Natural killer cell (primary cell): Measurements from ENCODE around the gene FRYL. TPM values are rescaled to one million over a fixed set of nuclear protein-coding genes. Genes with fewer than 3 reads are reported as not detected.

ENCODE experiments used
- ATAC-seq, 3 donors: fragments of 150-1000 bp in 2 of 3; fragments of 200-7000 bp in 1 of 3; cut with Tn5 transposase; 1 replicate in 1 of 3; 2 replicates in 2 of 3; pipeline ENCODE4 v1.10.0; 2021; ENCODE audit warnings: mild to moderate bottlenecking in 2 of 3, moderate library complexity in 2 of 3
- DNase-seq, 2 donors: peaks; one replicate each; pipeline versions ENCODE4 v3.0.0 to v3.0.0-alpha.2; 2013 to 2021; ENCODE audit warnings: mixed read lengths in 1 of 2
- H3K27ac ChIP-seq: one replicate; pipeline ENCODE4 v1.5.1; 2013; ENCODE audit warnings: mild to moderate bottlenecking, low read length
- H3K27me3 ChIP-seq: one replicate; pipeline ENCODE4 v1.6.1; 2013; ENCODE audit warnings: low read length; ENCODE audit not compliant: control insufficient read depth, insufficient read depth
- H3K36me3 ChIP-seq: one replicate; pipeline ENCODE4 v1.6.1; 2013; ENCODE audit warnings: low read length; ENCODE audit not compliant: control insufficient read depth, insufficient read depth
- H3K4me1 ChIP-seq: one replicate; pipeline ENCODE4 v1.6.1; 2013; ENCODE audit warnings: low read length; ENCODE audit not compliant: control insufficient read depth, insufficient read depth
- H3K4me3 ChIP-seq: one replicate; pipeline ENCODE4 v1.5.1; 2013; ENCODE audit warnings: low read length
- H3K9me3 ChIP-seq: one replicate; pipeline ENCODE4 v1.6.1; 2013; ENCODE audit warnings: low read length; ENCODE audit not compliant: control insufficient read depth, insufficient read depth
- H3K27ac Mint-ChIP-seq, 2 donors: one replicate each; pipeline ENCODE4 v1.8.0; 2022; ENCODE audit warnings: mild to moderate bottlenecking in 2 of 2, mixed read lengths in 2 of 2, moderate library complexity in 1 of 2
- H3K27me3 Mint-ChIP-seq, 2 donors: one replicate each; pipeline ENCODE4 v1.8.0; 2022; ENCODE audit warnings: low read depth in 2 of 2, mixed read lengths in 2 of 2
- H3K36me3 Mint-ChIP-seq: one replicate; pipeline ENCODE4 v1.8.0; 2022; ENCODE audit warnings: mixed read lengths
- H3K4me1 Mint-ChIP-seq, 2 donors: one replicate each; pipeline ENCODE4 v1.8.0; 2022; ENCODE audit warnings: mixed read lengths in 2 of 2
- H3K4me3 Mint-ChIP-seq: one replicate; pipeline ENCODE4 v1.8.0; 2022; ENCODE audit warnings: mild to moderate bottlenecking, moderate library complexity, mixed read lengths
- H3K9me3 Mint-ChIP-seq, 2 donors: one replicate each; pipeline ENCODE4 v1.8.0; 2022; ENCODE audit warnings: mixed read lengths in 2 of 2
- WGBS: methylation state at CpG from one replicate; pipeline ENCODE4 v1.1.7; 2013; ENCODE audit warnings: missing lambda C conversion rate; ENCODE audit not compliant: insufficient coverage; 5-methylcytosine and 5-hydroxymethylcytosine counted together
- intact Hi-C: fragments of 100-400 bp; cut with micrococcal nuclease; formaldehyde crosslinking; loops from one replicate; pipeline ENCODE4 v1.14.2; 2022
- total RNA-seq, 4 donors: library from RNA; stranded (reverse); fragments of 120-200 nt in 1 of 4; gene quantifications; one replicate each; pipeline versions ENCODE4 v1.2.3 to v1.2.4, GENCODE V29; 2013 to 2022
- TF ChIP-seq, protein P1 (sequence below): fragments of 200-600 bp; IDR thresholded peaks from one replicate; pipeline ENCODE4 v1.8.0; 2022; ENCODE audit warnings: antibody characterized with exemption

The FRYL gene
- total RNA-seq, 3 donors from 2014 or later (not counting 1 experiment from before 2014, with no cell fraction given): 143 to 181 (median 146) TPM

DNA sequence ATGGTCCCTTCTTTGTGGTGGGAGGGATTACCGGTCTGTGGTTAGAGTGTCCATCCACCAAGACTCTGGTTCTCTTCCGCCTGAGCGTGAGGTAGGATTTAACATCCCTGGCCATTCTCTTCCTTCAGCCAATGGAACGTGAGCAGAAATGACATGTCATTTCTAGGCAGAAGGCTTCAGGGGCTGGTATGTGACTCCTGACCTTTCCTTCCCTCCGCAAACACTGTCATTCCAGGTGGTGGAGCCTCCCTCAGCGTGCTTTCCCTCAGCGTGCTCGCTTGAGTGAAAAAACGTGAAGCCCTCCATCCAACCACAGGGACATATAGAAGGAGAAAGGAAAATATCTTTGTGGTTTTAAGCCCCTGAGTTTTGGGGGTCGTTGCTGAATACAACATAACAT is 330.9 kb downstream of the FRYL start:
- intact Hi-C loops: loop anchor here (5.0 kb wide), 1 partner anchor 513 kb away; no protein-coding TSS in a partner anchor
- no peaks in the 10 kb centered on the region for H3K36me3 ChIP-seq
- Mint-ChIP-seq H3K4me1 (no peaks in the 10 kb centered on the region), H3K27me3 (peaks cover 4 to 13% of the 10 kb centered on the region in 2 donors), H3K9me3 (no peaks in the 10 kb centered on the region), H3K27ac (no peak overlapping the region), H3K36me3 (no peaks in the 10 kb centered on the region), H3K4me3 (no peak overlapping the region)
- no peaks in the 10 kb centered on the region for H3K27me3 ChIP-seq
- WGBS: 97% methylated on average over 5 of the region's 10 CpGs
- H3K4me3 ChIP-seq: no peak overlapping the region
- DNase-seq (no peak), ATAC-seq (no peak)
- no peak overlapping the region for H3K27ac ChIP-seq
- no peaks in the 10 kb centered on the region for H3K9me3 ChIP-seq
- no peaks in the 10 kb centered on the region for H3K4me1 ChIP-seq
- TF ChIP-seq, protein P1, sequence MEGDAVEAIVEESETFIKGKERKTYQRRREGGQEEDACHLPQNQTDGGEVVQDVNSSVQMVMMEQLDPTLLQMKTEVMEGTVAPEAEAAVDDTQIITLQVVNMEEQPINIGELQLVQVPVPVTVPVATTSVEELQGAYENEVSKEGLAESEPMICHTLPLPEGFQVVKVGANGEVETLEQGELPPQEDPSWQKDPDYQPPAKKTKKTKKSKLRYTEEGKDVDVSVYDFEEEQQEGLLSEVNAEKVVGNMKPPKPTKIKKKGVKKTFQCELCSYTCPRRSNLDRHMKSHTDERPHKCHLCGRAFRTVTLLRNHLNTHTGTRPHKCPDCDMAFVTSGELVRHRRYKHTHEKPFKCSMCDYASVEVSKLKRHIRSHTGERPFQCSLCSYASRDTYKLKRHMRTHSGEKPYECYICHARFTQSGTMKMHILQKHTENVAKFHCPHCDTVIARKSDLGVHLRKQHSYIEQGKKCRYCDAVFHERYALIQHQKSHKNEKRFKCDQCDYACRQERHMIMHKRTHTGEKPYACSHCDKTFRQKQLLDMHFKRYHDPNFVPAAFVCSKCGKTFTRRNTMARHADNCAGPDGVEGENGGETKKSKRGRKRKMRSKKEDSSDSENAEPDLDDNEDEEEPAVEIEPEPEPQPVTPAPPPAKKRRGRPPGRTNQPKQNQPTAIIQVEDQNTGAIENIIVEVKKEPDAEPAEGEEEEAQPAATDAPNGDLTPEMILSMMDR: no peak

Other genes with a start within 250 kb of the FRYL start
- gene OCIAD1, start 50.8 kb upstream of the FRYL start, total RNA-seq: 100 to 1,000 TPM in 1 of 3 donors, 10 to 100 TPM in 2; 91.4 to 117 (median 93.7) TPM
- 10 to 100 TPM; 25.8 to 34.3 (median 26.1) TPM for gene OCIAD2, start 126.5 kb upstream of the FRYL start, total RNA-seq
- gene CWH43, start 206.0 kb upstream of the FRYL start, total RNA-seq: not detected